Prostate gland (tissue), 2 donors: ENCODE data around the gene CEP78. TPM values are rescaled to one million over a fixed set of nuclear protein-coding genes. Genes with fewer than 3 reads are reported as not detected.
"Not testable (repeated sequence)": the region's sequence is repeated elsewhere in the genome, so short reads cannot be mapped to it uniquely, and the experiment has no call there.

ENCODE experiments used
- DNase-seq: peaks from one replicate; pipeline ENCODE4 v3.0.0-alpha.2; 2019; ENCODE audit warnings: low spot score
- H3K27ac ChIP-seq, 2 donors: fragments of 200-600 bp; sonication (generic); 2 replicates each; pipeline ENCODE4 v1.5.1; 2017 to 2019
- H3K27me3 ChIP-seq: fragments of 200-600 bp; sonication (generic); replicated peaks from 2 replicates; pipeline ENCODE4 v1.5.1; 2019; ENCODE audit not compliant: insufficient read depth
- H3K36me3 ChIP-seq, 2 donors: fragments of 200-600 bp; sonication (generic); 1 replicate in 1 of 2; 2 replicates in 1 of 2; pipeline versions ENCODE4 v1.5.1 to v1.8.1; 2017 to 2019
- H3K4me1 ChIP-seq: fragments of 200-600 bp; sonication (generic); replicated peaks from 2 replicates; pipeline ENCODE4 v1.5.1; 2019
- H3K4me3 ChIP-seq, 2 donors: fragments of 200-600 bp; sonication (generic); 2 replicates each; pipeline ENCODE4 v1.5.1; 2017 to 2019
- H3K9me3 ChIP-seq: fragments of 200-600 bp; sonication (generic); 2 replicates; pipeline ENCODE4 v1.5.1; 2017
- POLR2A ChIP-seq: fragments of 450-650 bp; IDR thresholded peaks from one replicate; pipeline ENCODE4 v1.6.1; 2016; ENCODE audit warnings: antibody characterized with exemption, mild to moderate bottlenecking
- POLR2AphosphoS5 ChIP-seq: sonication (generic); formaldehyde crosslinking; IDR thresholded peaks from one replicate; pipeline ENCODE4 v1.6.1; 2017; ENCODE audit warnings: antibody characterized with exemption
- WGBS: methylation state at CpG from one replicate; pipeline ENCODE4 v1.1.5; 2018; 5-methylcytosine and 5-hydroxymethylcytosine counted together
- intact Hi-C: fragments of 100-400 bp; cut with DNase I; formaldehyde crosslinking; loops from one replicate; pipeline ENCODE4 v1.14.2; 2022
- total RNA-seq, 2 donors: library from RNA; depleted of rRNA; stranded (reverse); fragments of >200 nt; gene quantifications; one replicate each; pipeline ENCODE4 v1.1.0, GENCODE V29; 2016
- TF ChIP-seq, protein P1 (sequence below), 4 experiments: fragments of 200-600 bp in 2 of 4; fragments of 450-650 bp in 2 of 4; sonication (generic) in 2 of 4; IDR thresholded peaks; 1 replicate in 3 of 4; 2 replicates in 1 of 4; pipeline ENCODE4 v1.5.1; 2016 to 2019; ENCODE audit warnings: antibody characterized with exemption in 4 of 4, mild to moderate bottlenecking in 2 of 4, moderate library complexity in 2 of 4

CEP78 gene
- total RNA-seq, 2 donors from 2014 or later: 12.0 to 16.5 TPM

DNA sequence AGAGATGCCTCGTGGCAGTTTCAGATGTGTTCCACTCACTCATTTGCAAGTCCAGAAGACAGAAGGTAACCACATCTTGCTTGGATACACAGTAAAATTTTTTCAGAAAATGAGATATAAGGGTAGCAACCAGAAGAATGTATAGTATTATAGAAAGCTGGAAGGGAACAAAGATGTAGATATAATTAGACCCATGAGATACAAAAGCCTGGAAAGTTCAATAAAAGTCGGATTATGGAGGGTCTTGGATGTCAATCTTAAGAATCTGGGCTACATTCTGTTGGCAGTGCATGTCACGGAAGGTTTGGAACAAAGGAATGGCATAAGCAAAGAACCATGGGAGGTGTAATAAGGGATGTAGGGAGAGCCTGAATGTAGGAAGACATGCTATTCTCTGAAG is 5.1 kb upstream of the CEP78 start:
- WGBS: 72% methylated on average over 3 of the region's 3 CpGs
- intact Hi-C loops: no loop called here

DNA sequence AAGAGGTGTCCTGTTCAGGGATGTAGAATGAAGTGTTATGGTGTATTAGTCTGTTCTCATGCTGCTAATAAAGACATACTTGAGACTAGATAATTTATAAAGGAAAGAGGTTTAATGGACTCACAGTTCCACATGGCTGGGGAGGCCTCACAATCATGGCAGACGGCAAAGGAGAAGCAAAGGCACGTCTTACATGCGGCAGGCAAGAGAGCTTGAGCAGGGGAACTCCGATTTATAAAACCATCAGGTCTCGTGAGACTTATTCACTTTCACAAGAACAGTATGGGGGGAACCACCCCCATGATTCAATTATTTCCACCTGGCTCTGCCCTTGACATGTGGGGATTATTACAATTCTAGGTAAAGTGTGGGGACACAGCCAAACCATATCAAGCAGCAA is 3.4 kb upstream of the CEP78 start:
- DNase-seq, H3K36me3 ChIP-seq, H3K4me3 ChIP-seq, H3K27ac ChIP-seq, H3K9me3 ChIP-seq, intact Hi-C loops, H3K27me3 ChIP-seq, H3K4me1 ChIP-seq: not testable (repeated sequence)
- 98% methylated on average over 5 of the region's 5 CpGs for WGBS

More for the DNA sequence above, 5.1 kb upstream of the CEP78 start:
- no peaks in the 10 kb centered on the region for H3K36me3 ChIP-seq
- DNase-seq: no peak
- H3K4me1 ChIP-seq: no peaks in the 10 kb centered on the region
- no peak overlapping the region for H3K4me3 ChIP-seq
- no peaks in the 10 kb centered on the region for H3K9me3 ChIP-seq
- TF ChIP-seq POLR2AphosphoS5: no peak
- no peak overlapping the region for H3K27ac ChIP-seq
- H3K27me3 ChIP-seq: no peaks in the 10 kb centered on the region

DNA sequence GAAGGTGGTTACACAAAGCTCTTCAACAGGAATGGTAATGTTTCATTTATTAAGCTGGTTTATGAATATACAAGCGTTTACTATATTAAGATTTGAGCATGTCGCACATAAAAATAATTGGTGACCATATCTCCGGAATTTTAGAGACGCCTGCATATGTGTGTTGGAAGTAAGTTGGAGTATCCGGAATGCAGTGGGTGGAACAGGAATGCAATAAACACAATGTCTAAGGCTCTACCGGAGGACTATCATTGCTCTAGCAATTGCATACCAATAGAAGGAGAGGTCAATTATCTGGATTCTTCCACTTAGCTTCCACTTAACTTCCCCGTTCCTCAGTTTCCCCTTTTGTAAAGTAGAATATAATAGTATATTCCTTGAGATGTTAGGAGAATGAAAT is 1.1 kb upstream of the CEP78 start:
- H3K4me3 ChIP-seq: peak overlapping the region in 1 of 2 donors; percentile 70
- no peak for DNase-seq
- no peaks in the 10 kb centered on the region for H3K27me3 ChIP-seq
- no peaks in the 10 kb centered on the region for H3K36me3 ChIP-seq
- 37% methylated on average over 7 of the region's 7 CpGs for WGBS
- no peak overlapping the region for H3K27ac ChIP-seq
- TF ChIP-seq, protein P1, sequence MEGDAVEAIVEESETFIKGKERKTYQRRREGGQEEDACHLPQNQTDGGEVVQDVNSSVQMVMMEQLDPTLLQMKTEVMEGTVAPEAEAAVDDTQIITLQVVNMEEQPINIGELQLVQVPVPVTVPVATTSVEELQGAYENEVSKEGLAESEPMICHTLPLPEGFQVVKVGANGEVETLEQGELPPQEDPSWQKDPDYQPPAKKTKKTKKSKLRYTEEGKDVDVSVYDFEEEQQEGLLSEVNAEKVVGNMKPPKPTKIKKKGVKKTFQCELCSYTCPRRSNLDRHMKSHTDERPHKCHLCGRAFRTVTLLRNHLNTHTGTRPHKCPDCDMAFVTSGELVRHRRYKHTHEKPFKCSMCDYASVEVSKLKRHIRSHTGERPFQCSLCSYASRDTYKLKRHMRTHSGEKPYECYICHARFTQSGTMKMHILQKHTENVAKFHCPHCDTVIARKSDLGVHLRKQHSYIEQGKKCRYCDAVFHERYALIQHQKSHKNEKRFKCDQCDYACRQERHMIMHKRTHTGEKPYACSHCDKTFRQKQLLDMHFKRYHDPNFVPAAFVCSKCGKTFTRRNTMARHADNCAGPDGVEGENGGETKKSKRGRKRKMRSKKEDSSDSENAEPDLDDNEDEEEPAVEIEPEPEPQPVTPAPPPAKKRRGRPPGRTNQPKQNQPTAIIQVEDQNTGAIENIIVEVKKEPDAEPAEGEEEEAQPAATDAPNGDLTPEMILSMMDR (IDR thresholded peaks at IDR 0.05): no peak
- TF ChIP-seq POLR2A (no peak), POLR2AphosphoS5 (no peak)
- intact Hi-C loops: no loop called here
- H3K4me1 ChIP-seq: no peaks in the 10 kb centered on the region
- H3K9me3 ChIP-seq: no peaks in the 10 kb centered on the region

DNA sequence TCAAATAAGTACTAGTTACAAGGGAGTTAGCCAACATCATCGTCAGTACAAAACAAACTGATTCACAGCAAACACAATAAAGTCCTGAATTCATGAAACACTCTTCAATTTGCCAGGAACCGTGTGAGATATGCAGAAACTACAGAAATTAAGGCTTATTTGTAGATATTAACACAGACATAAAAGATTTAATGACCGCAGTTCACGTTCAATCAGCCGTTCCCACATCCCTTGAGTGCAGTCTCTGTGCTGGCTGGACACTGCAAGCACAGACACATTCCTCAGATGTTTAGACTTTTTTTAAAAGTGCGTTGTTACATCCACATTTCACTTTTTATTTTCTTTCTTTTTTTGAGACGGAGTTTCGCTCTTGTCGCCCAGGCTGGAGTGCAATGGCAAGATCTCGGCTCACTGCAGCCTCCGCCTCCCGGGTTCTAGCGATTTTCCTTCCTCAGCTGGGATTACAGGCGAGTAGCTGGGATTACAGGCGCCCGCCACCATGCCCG is 566 bp upstream of the CEP78 start:
- H3K27ac ChIP-seq: peak overlapping the region; percentile 73 to 79

DNA sequence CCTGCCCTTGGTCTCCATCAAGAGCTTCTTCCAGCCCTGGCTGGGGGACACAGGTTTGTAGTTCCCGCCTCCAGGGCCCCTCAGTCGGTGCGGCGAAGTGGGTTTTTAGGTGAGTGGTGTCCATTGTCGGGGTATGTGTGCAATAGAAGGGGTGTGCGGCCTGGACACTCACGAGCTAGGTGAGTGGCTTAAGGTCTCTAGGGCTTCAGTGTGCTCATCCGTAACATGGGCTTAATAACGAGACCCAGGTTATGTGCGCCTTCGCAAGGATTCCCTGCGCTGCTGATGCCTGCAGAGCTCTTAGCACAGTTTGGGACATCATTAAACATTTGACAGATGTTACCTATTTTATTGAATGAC is 656 bp downstream of the CEP78 start:
- intact Hi-C loops: no loop called here
- 6% methylated on average over 12 of the region's 12 CpGs for WGBS
- Histone ChIP-seq H3K27ac (peak overlapping the region; percentile 73 to 79), H3K36me3 (no peaks in the 10 kb centered on the region), H3K4me3 (peak overlapping the region; percentile 70), H3K4me1 (no peaks in the 10 kb centered on the region), H3K9me3 (no peaks in the 10 kb centered on the region), H3K27me3 (no peaks in the 10 kb centered on the region)
- DNase-seq: no peak
- TF ChIP-seq POLR2AphosphoS5 (no peak), POLR2A (no peak)

More for the DNA sequence above, 566 bp upstream of the CEP78 start:
- Histone ChIP-seq H3K4me3 (peak overlapping the region; percentile 70), H3K9me3 (no peaks in the 10 kb centered on the region), H3K27me3 (no peaks in the 10 kb centered on the region), H3K36me3 (no peaks in the 10 kb centered on the region), H3K4me1 (no peaks in the 10 kb centered on the region)
- no peak for TF ChIP-seq POLR2A
- no peak for TF ChIP-seq POLR2AphosphoS5
- TF ChIP-seq, protein P1 (IDR thresholded peaks at IDR 0.05): no peak
- DNase-seq: no peak
- WGBS: 2% methylated on average over 17 of the region's 17 CpGs
- intact Hi-C loops: no loop called here

DNA sequence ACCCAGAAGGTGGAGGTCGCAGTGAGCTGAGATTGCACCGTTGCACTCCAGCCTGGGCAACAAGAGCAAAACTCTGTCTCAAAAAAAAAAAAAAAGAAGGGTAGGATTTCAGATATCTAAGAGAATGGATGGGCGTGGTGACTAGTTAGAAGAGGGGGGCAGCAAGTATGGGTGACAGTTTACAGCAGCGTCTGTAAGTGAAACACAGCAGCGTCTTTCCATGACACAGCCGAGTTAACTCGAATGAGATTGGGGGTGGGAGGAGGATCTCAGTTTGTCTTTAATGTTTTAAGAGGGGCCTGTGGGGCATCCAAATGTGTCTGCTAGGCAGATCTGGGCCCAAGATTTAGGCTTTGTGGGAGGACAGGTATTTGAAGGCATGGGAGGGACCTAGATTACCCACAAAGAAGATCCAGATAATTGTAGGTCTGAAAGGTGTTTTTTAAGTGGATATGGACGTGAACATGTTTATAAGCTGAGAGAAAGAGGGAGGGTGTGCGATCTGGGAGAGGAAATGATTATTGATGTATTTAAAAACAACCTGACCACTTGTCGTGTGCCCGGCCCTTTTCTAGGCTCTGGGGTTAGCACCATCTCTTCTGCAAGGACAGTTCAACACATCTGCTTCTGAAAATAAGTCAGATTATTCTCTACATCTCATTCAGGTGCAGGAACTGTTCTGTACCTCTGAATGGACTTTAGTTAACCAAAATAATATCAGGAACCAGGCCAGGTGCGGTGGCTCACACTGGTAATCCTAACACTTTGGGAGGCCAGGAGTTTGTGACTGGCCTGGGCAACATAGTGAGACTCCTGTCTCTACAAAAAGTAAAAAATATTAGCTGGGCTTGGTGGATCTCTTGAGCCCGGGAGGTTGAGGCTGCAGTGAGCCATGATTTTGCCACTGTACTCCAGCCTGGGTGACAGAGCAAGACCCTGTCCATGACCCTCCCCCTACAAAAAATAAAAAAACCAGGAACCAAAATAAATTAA is 2.5 kb downstream of the CEP78 start:
- no peak for DNase-seq
- no peaks in the 10 kb centered on the region for H3K4me1 ChIP-seq
- H3K27me3 ChIP-seq: no peaks in the 10 kb centered on the region
- H3K4me3 ChIP-seq: no peak overlapping the region
- intact Hi-C loops: no loop called here
- no peaks in the 10 kb centered on the region for H3K36me3 ChIP-seq
- TF ChIP-seq POLR2A (no peak), POLR2AphosphoS5 (no peak)
- TF ChIP-seq, protein P1 (IDR thresholded peaks at IDR 0.05): no peak
- no peak overlapping the region for H3K27ac ChIP-seq
- H3K9me3 ChIP-seq: no peaks in the 10 kb centered on the region
- 76% methylated on average over 13 of the region's 13 CpGs for WGBS
